Right ventricle myocardium inferior (tissue), 1 donor: ENCODE data around the gene KLHL6. TPM values are rescaled to one million over a fixed set of nuclear protein-coding genes. Genes with fewer than 3 reads are reported as not detected.
"Not testable (repeated sequence)": the region's sequence is repeated elsewhere in the genome, so short reads cannot be mapped to it uniquely, and the experiment has no call there.

ENCODE experiments used
- ATAC-seq: fragments of 200-7000 bp; cut with Tn5 transposase; one replicate; pipeline ENCODE4 v1.9.1; 2020; ENCODE audit warnings: mild to moderate bottlenecking, moderate library complexity
- DNase-seq: peaks from one replicate; pipeline ENCODE4 v3.0.0; 2021; ENCODE audit errors: missing footprints
- intact Hi-C: fragments of 100-400 bp; cut with DNase I; formaldehyde crosslinking; loops from one replicate; pipeline ENCODE4 v1.11.0; 2022
- total RNA-seq: library from RNA; stranded (reverse); fragmentation: NEBNext Ultra II Directional; extraction: Animal tissue kit (Norgen Biotek cat#: 25700); gene quantifications from one replicate; pipeline ENCODE4 v1.2.1, GENCODE V29; 2021
- donor health status: DM: no; HTN: yes; CAD: no; lungs with severe emphysema.

The KLHL6 gene
- total RNA-seq, 1 donor from 2014 or later: 0.97 TPM

DNA sequence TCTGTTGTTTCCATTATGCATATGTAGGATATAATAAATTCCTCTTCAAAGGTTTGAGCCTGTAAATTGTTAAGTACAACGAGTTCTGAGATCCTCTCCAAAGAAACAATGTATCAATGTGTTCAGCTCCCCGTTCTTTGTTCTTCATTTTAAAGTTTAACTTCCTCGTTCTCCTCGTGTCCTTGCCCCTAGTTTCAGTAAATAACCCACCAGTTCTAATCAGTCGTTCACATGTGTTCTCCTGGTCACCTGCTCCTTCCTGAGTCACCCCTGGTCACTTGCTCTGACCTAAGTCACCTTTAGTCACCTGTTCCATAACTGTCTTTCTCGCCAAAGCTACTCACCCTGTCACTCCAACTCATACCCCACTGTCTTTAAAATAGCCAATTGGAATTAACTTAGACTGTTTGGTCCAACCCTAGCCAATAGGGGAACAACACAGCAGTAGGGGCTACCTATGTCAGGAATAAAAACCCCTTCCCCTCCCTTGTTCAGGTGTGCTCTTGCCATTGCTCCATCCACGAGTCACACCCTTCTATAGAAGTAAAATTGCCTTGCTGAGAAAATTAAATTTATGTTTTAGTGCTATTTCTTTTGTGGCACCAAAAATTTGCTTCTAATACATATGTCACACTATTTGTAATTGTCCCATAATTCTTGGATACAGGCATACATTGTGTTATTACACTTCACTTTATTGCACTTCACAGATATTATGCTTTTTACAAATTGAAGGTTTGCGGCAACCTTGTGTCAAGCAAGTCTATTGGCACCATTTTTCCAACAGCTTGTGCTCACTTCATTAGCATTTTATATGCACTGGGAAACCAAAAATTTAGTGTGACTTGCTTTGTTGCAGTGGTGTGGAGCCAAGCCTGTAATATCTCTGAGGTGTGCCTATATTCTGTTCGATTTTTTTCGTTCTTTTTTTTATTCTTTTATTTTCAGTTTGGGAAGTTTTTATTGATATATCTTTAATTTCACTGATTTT, 111.8 kb downstream of the KLHL6 start:
- intact Hi-C loops: no loop called here
- ATAC-seq (no peak), DNase-seq (no peak)

DNA sequence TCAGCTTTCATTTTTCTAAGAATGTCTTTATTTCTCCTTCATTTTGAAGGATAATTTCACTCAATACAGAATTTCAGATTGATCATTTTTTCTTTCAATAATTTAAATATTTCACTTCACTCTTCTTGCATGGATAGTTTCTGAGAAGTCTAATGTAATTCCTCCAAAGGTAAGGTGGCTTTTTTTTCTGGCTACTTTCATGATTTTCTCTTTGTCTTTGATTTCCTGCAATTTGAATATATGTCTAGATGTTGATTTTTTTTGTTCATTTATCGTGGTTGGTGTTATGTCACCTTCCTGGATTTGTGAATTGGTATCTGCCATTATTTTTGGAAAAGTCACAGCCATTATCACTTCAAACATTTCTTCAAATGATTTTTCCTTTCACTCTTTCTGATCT, 112.5 kb downstream of the KLHL6 start:
- DNase-seq: no peak
- ATAC-seq: no peak

DNA sequence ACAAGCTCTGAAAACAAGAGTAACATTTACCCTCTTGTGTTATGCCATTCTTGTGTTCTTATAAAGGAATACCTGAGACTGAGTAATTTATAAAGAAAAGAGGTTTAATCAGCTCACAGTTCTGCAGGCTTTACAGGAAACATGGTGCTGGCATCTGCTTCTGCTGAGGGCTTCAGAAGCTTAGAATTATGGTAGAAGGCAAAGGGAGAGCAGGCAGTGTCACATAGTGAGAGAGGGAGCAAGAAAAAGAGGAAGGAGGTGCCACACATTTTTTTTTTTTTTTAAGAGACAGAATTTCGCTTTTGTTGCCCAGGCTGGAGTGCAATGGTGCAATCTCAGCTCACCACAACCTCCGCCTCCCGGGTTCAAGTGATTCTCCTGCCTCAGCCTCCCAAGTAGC, 115.0 kb downstream of the KLHL6 start:
- intact Hi-C loops, ATAC-seq, DNase-seq: not testable (repeated sequence)

More for the DNA sequence above, 112.5 kb downstream of the KLHL6 start:
- intact Hi-C loops: no loop called here

DNA sequence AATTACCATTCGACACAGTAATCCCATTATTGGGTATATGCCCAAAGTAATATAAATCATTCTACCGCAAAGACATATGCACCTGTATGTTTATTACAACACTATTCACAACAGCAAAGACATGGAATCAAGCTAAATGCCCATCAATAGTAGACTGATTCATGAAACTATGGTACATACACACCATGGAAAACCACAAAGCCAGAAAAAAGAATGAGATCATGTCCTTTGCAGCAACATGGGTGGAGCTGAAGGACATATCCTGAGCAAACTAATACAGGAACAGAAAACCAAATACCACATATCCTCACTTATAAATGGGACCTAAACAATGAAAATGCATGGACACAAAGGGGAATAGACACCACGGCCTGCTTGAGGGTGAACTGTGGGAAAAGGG, 116.0 kb downstream of the KLHL6 start:
- intact Hi-C loops: no loop called here
- ATAC-seq (no peak), DNase-seq (no peak)

DNA sequence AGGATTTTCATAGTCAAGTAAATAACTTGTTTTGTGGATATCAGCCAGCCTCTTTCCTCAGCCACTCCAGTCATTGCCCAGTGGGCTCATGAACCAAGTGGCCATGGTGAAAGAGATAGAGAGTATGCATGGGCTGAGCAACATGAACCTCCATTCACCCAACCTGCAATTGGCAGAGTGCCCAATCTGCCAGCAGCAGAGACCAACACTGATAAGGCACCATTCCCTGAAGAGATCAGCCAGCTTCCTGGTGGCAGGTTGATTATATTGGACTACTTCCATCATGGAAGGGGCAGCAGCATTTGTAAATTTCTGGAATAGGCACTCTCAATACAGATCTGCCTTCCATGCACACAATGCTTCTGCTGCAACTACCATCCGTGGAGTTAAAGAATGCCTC, 116.8 kb downstream of the KLHL6 start:
- intact Hi-C loops: no loop called here

DNA sequence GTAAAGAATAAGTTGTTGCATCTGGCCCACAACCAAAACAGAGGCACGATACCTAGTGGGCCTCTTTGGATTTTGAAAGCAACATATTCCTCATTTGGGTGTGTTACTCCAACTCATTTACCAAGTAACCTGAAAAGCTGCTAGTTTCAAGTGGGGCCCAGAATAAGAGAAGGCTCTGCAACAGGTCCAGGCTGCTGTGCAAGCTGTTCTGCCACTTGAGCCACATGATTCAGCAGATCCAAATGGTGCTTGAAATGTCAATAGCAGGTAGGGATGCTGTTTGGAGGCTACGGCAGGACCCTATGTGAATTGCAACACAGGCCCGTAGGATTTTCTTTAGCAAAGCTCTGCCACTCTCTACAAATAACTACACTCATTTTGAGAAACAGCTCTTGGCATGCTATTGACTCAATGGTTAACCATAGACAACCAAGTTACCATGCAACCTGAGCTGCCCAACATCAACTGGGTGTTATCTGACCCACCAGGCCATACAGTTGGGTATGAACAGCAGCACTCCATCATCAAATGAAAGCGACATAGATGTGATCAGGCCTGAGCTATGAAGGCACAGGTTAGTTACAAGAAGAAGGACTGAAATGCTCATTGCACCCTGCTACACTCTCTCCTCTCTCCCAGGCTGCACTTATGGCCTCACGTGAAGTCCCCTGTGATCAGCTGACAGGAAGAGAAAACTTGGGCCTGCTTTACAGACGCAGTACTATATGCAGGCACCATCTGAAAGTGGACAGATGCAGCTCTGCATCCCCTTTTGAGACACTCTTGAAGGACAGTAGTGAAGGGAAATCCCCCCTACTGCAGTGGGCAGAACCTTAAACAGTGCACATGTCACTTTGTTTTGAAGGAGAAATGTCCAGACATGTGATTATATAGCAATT, 117.6 kb downstream of the KLHL6 start:
- ATAC-seq: no peak
- DNase-seq: no peak
- intact Hi-C loops: no loop called here

More for the DNA sequence above, 116.8 kb downstream of the KLHL6 start:
- no peak for DNase-seq
- no peak for ATAC-seq

Other genes with a start within 250 kb of the KLHL6 start
- 0.22 TPM for gene MCF2L2, start 127.1 kb downstream of the KLHL6 start, total RNA-seq
- 228 TPM for gene KLHL24, start 79.9 kb upstream of the KLHL6 start, total RNA-seq
- gene YEATS2, start 142.1 kb upstream of the KLHL6 start, total RNA-seq: 9.0 TPM